ENCODE measurements around the gene EP400.

EP400 gene

DNA sequence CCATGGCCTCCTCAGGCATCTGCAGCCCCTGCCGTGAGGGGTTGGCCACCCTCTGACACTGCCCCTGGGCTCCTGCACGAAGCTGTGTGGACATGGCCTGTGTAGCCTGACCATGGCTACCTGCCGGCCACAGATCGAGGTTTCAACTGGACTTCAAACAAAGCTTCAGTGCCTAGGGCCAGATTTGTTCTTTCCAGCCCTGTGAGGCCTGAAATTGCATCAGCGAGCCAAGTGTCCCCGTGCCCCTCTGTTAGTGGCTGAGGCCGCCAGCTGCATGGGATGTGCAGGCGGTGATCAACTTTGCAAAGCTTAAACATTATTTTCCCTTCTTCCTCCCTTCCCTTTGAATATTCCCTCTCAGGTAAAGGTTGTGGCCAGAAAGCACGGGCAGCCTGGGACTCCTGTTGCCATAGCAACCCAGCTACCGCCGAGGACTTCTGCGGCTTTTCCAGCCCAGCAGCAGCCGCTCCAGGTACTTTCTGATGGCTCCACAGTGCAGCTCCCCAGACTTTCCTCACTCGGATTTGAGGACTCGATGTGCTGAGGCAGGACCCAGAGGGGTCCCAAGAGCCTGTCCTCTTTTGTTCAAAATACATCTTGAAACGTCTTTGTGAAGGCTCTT lies 158.6 kb downstream of the EP400 start:
- Histone ChIP-seq H3K36me3 (ENCODE audit: insufficient read depth, low read length) (peaks cover 59% of the 10 kb centered on the region), H2AFZ (ENCODE audit: low read length) (no peak overlapping the region), H3K4me1 (ENCODE audit: insufficient read depth, low read length, severe bottlenecking) (no peaks in the 10 kb centered on the region), H3K4me3 (ENCODE audit: low read depth, low read length, poor library complexity, severe bottlenecking) (no peak overlapping the region), H3K27ac (ENCODE audit: low read depth, low read length, poor library complexity, severe bottlenecking) (no peak overlapping the region), H3K9me2 (ENCODE audit: low read depth, low read length) (no peaks in the 10 kb centered on the region), H3K79me2 (ENCODE audit: insufficient read depth, low read length) (no peaks in the 10 kb centered on the region; the same call in 1 of the 2 replicates), H3K9ac (ENCODE audit: low read length) (no peak overlapping the region), H3F3A (ENCODE audit: insufficient read depth, low read length) (no peaks in the 10 kb centered on the region), H3K4me2 (ENCODE audit: low read length) (no peak overlapping the region), H3K9me3 (ENCODE audit: low read length) (no peaks in the 10 kb centered on the region), H4K20me1 (ENCODE audit: insufficient read depth, low read length) (no peaks in the 10 kb centered on the region), H3K27me3 (ENCODE audit: insufficient read depth, low read length) (no peaks in the 10 kb centered on the region)
- TF ChIP-seq CTCF (IDR thresholded peaks at IDR 0.05; ENCODE audit: low read length), result no peak
- TF ChIP-seq EZH2 (IDR thresholded peaks at IDR 0.05; ENCODE audit: borderline replicate concordance, low read length), result no peak

GRCh38 chr12:132109741-132110140 lies 160.0 kb downstream of the EP400 start:
- H3K9me3 ChIP-seq (ENCODE audit: low read length), result no peaks in the 10 kb centered on the region
- no peak overlapping the region for H3K9ac ChIP-seq (ENCODE audit: low read length)
- H3K9me2 ChIP-seq (ENCODE audit: low read depth, low read length), result no peaks in the 10 kb centered on the region
- H3K36me3 ChIP-seq (ENCODE audit: insufficient read depth, low read length), result peaks cover 73% of the 10 kb centered on the region
- H3K4me3 ChIP-seq (ENCODE audit: low read depth, low read length, poor library complexity, severe bottlenecking), result no peak overlapping the region
- H3K4me2 ChIP-seq (ENCODE audit: low read length), result no peak overlapping the region
- H3F3A ChIP-seq (ENCODE audit: insufficient read depth, low read length), result no peaks in the 10 kb centered on the region
- H2AFZ ChIP-seq (ENCODE audit: low read length), result no peak overlapping the region
- H3K79me2 ChIP-seq (ENCODE audit: insufficient read depth, low read length), result no peaks in the 10 kb centered on the region; the same call in 1 of the 2 replicates
- no peaks in the 10 kb centered on the region for H4K20me1 ChIP-seq (ENCODE audit: insufficient read depth, low read length)
- H3K27ac ChIP-seq (ENCODE audit: low read depth, low read length, poor library complexity, severe bottlenecking), result no peak overlapping the region
- H3K27me3 ChIP-seq (ENCODE audit: insufficient read depth, low read length), result no peaks in the 10 kb centered on the region
- TF ChIP-seq EZH2 (IDR thresholded peaks at IDR 0.05; ENCODE audit: borderline replicate concordance, low read length) (no peak), CTCF (IDR thresholded peaks at IDR 0.05; ENCODE audit: low read length) (no peak)
- H3K4me1 ChIP-seq (ENCODE audit: insufficient read depth, low read length, severe bottlenecking), result no peaks in the 10 kb centered on the region

DNA sequence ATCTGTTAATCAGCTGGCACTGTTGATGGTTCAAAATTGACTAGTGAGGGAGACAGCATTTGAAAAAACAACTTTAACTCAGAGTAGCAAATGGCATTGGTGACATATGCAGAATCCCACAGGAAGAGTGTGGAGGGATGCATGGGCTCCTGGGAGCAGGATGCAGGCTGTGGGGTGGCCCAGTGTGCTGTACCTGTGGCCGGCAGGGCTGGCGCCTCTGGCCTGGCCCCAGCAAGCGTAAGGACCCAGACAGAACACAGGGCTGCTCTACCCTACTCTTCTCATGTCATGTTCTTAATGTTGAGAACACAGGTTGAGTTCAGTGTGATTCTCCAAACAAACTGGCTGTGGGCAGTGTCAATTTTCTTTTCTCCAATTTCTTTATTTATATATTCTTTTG lies 160.9 kb downstream of the EP400 start:
- H3K27me3 ChIP-seq (ENCODE audit: insufficient read depth, low read length), result no peaks in the 10 kb centered on the region
- no peak overlapping the region for H3K4me2 ChIP-seq (ENCODE audit: low read length)
- peaks cover 74% of the 10 kb centered on the region for H3K36me3 ChIP-seq (ENCODE audit: insufficient read depth, low read length)
- no peaks in the 10 kb centered on the region for H3K4me1 ChIP-seq (ENCODE audit: insufficient read depth, low read length, severe bottlenecking)
- no peaks in the 10 kb centered on the region for H3K9me3 ChIP-seq (ENCODE audit: low read length)
- H3K4me3 ChIP-seq (ENCODE audit: low read depth, low read length, poor library complexity, severe bottlenecking), result no peak overlapping the region
- H3K79me2 ChIP-seq (ENCODE audit: insufficient read depth, low read length), result no peaks in the 10 kb centered on the region; the same call in 1 of the 2 replicates
- H2AFZ ChIP-seq (ENCODE audit: low read length), result no peak overlapping the region
- H3K9ac ChIP-seq (ENCODE audit: low read length), result no peak overlapping the region
- no peaks in the 10 kb centered on the region for H3F3A ChIP-seq (ENCODE audit: insufficient read depth, low read length)
- no peaks in the 10 kb centered on the region for H3K9me2 ChIP-seq (ENCODE audit: low read depth, low read length)
- TF ChIP-seq CTCF (IDR thresholded peaks at IDR 0.05; ENCODE audit: low read length) (no peak), EZH2 (IDR thresholded peaks at IDR 0.05; ENCODE audit: borderline replicate concordance, low read length) (no peak)
- no peak overlapping the region for H3K27ac ChIP-seq (ENCODE audit: low read depth, low read length, poor library complexity, severe bottlenecking)
- no peaks in the 10 kb centered on the region for H4K20me1 ChIP-seq (ENCODE audit: insufficient read depth, low read length)
